Stimulated activated CD8-positive, alpha-beta memory T cell treated with anti-CD3 and anti-CD28 coated beads, Interleukin-12 subunit alpha, Interleukin-12 subunit beta, amount 100 ng/mL, for 4 hours (primary cell): ENCODE data around the gene ZNF668.

Source experiments
- DNase-seq: peaks from one replicate; pipeline ENCODE4 v3.0.0-alpha.2; 2020; ENCODE audit warnings: low read depth

ZNF668 gene

DNA sequence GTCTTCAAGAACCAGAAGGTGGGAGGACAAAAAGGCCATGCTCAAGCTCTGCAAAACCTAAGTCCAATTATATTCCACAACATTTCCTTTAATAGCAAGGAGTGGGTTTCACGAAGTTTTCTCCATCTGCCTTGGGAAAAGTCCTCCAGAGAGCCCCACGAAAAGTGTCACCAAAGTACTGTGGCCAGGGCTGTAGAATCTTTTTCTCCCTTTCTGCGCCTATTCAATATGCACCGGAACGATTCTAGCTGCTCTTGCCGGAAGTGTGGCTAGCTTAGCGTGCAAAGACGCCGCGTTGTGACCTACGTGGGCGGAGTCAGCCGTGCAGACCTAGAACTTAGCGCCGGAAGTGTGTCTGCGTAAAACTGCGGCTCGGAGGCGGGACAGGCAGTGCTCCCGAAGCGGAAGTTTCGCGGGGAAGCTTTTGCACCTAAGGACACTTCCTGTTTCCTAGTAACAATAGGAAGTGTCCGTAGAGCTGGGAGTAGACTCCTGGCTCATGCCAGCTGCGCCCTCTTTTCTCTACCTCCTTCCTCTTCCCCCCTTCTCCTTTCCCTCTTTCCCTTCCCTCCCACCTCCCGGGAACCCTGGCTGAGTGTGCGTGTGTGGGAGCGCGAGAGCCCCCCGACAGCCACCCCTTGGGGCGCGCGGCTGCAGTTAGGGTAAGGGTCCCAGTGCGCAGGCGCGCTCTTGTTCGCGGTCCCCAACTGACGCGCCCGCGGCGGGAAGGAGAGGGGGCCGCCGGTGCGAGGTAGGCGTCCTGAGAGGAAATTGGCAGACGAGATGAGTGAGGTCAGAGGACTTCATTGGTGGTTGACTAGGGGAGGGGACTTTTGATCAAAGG is at the start of gene ZNF668, which contains the start of gene ZNF646:
TSS of gene ZNF668 (minus strand) at position 271 of the 844 bp plus-strand sequence. CDS start 9,781 bp downstream, outside the sequence.
TSS of gene ZNF646 (plus strand) at position 453 of the 844 bp plus-strand sequence. CDS start 1,903 bp downstream, outside the sequence.
- peak; percentile 93 for DNase-seq

DNA sequence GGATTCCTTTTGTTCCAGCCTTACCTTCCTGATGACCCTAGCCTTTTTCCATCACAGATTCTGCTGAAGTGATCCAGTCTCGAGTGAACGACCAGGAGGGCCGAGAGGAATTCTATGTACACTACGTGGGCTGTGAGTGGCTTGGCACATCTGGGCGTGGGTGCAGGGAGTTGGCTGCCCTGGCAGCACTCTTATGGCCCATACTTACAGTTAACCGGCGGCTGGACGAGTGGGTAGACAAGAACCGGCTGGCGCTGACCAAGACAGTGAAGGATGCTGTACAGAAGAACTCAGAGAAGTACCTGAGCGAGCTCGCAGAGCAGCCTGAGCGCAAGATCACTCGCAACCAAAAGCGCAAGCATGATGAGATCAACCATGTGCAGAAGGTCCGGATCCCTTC is 46.1 kb upstream of the ZNF668 start:
- DNase-seq: no peak

DNA sequence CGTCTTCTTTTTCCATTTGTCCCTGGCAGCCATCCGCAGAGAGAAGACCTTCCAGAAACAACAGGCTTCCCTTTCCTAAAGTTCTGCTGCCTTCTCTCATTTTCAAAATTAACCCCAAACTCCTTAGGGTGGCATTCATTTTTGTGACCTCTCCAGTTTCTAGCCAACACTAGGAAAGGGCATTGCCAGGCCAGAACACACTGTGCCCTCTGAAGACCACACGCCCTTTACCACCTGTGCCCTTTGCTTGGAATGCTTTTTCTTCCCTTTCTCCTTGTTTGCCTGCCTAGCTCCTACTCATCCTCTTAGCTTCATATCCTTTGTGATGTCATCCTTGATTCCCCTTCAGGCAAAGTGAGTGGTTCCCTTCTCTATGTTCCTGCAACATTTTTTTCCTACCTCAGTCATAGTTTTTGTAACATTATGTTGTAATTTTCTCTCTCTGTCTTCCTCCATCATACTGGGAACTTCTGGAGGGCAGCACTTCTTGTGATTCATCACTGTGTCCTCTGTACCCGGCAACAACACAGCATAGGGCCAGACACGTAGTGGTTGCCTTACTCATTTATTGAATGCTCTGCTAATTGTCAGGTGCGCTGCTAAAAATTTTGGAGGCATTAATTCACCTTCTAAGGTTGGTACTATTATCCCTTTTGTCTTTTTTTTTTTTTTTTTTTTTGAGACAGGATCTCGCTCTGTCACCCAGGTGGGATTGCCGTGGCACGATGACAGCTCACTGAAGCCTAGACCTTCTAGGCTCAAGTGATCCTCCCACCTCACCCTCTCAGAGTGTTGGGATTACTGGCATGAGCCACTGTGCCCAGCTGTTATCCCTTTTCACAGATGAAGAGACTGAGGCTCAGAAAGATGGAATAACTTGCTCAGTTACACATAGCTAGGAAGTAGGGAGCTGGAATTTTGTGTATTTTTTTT is 44.4 kb upstream of the ZNF668 start:
- DNase-seq: no peak

DNA sequence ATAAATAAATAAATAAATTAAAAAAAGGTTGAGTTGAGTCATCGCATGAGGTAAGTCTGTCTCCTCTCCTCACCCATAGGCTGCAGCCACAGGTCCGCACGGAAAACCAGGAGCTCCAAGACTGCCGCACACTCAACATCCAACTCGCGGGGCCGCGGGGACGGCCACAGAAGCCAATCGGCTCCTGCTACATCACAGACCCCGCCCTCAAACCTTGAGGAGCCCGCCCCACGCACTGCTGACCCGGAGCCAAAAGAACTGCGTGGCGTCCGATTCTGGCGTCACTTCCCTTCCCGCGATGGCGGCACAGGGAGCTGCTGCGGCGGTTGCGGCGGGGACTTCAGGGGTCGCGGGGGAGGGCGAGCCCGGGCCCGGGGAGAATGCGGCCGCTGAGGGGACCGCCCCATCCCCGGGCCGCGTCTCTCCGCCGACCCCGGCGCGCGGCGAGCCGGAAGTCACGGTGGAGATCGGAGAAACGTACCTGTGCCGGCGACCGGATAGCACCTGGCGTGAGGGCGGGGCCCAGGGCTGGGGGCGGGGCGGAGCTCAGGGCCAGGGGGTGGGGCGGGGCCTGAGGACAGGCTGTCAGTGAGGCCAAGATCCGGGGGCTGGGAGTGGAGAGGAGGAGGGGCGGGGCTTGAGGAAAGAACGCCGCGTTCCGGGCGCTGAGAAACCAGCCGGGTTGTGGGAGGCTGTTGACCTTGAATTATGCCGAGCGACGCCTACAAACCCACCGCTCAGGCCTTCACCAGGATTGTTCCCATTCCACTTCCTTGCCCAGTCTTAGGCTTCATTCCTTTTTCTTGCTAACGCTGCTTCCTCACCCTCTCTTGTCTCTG is 43.6 kb upstream of the ZNF668 start, which contains the start of gene KAT8:
TSS of gene KAT8 (plus strand) at position 281 of the 839 bp plus-strand sequence. CDS start at position 299, 18 bp downstream.
- peak; percentile 94 for DNase-seq

DNA sequence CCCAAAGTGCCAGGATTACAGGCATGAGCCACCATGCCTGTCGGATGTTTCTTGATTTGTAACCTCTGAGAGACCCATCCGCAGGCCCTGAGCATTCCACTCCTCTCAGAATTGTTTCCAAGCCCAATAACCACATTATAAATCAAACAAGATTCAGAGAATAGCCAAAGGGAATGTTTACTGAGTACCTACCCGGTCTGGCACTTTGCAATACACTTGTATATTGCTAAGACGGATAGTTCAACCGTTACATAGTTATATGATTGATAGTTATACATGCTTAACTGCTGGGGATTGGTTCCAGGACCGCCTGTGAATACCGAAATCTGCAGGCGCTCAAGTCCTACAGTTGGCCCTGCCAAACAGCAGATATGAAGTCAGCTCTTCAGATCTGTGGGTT is 40.4 kb upstream of the ZNF668 start:
- DNase-seq: no peak

DNA sequence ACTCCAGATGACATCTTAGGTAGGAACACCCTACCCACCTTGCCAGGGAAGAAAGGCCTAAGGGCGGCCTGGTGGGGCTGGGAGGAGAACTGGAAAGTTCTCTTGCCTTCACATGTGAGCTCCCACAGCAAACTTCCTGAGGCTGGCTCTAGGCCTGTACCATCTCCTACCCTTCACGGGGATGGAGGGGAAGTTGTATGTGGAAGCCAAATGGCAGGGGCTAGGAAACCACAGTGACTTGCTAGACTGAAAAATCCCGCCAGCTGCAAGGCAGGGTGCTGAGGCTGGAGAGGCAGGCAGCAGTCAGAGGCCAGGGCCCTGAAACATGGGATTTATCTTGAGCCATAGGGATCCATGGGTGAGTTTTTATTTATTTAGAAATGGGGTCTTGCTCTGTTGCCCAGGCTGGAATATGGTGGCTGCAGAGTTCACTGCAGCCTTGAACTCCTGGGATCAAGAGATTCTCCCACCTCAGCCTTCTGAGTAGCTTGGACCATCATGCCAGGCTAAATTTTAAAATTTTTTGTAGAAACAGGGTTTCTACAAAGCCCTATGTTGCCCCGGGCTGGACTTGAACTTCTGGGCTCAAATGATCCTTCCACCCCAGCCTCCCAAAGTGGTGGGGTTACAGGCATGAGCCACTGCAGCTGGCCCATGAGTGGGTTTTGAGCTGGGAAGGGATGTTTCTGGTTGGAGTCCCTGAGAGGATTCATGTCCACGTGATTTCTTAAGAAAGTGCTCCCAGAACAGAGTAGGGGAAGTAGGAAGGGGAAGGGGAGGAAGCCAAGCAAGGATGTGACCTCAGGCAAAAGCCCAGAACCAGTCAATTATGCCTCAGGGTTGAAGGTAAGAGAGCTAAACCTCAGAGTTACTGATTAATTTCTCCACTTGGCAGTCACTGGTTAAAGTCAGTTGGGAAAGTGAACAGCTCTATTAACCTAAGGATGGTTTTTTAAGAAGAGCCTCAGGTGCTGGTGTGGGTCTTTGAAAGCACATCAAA is 39.4 kb upstream of the ZNF668 start:
- no peak for DNase-seq

DNA sequence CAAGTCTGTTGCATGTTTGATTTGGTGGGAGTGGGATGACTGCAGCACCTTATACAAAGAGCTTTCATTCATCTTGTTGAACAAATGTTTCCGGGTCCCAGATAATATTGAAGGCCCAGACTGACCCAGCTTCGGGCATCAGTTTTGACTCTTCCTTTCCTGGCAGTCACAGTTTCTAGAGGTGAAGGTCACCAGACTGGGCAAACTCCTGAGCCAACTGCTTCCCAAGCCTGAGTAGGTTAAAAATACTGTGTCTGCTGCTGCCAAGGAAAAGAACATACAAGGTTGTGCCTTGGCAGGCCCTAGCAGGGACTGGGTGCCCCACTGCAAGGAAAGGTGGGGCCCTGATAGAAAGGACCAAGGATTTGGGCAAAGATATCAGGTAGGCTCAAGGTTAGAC is 38.7 kb upstream of the ZNF668 start:
- DNase-seq: no peak

DNA sequence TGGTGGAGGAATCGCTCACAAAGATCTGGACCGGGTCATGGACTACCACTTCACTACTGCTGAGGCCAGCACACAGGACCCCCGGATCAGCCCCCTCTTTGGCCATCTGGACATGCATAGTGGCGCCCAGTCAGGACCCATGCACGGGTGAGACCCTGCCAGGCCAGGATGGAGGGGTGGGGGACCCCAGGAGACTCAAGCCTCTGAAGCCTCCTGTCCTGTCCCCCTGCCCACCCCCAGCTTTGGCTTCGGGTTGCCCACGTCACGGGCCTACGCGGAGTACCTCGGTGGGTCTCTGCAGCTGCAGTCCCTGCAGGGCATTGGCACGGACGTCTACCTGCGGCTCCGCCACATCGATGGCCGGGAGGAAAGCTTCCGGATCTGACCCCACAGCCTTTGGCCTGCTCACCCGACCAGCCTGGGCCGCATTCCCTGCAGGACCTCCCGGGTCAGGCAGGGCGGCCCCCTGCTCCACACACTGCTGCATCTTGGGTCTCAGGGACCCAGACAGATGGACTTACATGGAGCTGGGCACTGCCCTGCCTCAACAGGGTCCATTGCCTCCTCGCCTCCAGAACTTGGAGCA is 37.9 kb upstream of the ZNF668 start:
- DNase-seq: no peak

DNA sequence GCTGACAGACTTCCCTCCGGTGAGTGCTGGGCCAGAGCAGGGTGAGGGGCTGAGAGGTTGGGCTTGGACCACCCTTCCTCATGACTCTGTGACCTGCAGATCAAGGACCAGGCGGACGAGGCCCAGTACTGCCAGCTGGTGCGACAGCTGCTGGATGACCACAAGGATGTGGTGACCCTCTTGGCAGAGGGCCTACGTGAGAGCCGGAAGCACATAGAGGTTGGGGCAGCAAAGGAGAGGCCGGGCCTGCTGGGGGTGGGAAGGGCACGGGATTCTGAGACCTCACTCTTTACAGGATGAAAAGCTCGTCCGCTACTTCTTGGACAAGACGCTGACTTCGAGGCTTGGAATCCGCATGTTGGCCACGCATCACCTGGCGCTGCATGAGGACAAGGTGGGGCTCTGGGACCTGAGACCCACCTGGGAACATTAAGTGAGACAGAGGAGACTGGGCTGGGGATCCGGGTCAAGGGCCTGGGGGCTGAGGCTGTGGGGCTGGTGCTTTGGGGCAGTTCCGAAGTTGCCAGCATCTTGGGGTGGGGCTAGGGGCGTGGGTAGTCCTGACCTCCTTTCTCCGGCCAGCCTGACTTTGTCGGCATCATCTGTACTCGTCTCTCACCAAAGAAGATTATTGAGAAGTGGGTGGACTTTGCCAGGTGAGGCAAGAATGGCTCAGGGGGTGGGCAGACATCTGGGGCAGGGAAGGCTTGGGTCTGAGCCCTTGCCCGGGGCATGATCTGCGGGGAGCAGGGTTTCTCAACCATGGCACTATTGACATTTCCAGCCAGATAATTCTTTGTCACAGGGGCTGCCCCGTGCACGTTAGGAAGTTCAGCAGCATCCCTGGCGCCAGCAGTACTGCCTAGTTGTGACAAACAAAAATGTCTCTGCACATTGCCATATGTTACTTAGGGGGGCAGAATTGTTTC is 36.3 kb upstream of the ZNF668 start:
- DNase-seq: no peak

DNA sequence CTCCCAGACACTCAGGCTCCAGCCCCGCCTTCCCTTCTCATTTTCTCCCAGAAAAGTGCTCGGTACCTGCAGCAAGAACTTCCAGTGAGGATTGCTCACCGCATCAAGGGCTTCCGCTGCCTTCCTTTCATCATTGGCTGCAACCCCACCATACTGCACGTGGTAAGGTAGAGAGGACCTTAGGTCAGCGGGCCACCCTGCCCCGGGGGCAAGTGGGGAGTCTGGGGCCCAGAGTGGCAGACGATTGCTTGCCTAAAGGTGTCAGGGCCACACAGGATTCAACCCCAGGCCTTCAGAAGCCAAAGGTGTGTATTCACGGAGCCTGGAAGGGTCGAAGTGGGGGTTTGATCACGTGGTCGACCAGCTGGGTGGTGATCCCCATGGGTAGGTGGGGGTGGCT is 35.6 kb upstream of the ZNF668 start:
- no peak for DNase-seq

DNA sequence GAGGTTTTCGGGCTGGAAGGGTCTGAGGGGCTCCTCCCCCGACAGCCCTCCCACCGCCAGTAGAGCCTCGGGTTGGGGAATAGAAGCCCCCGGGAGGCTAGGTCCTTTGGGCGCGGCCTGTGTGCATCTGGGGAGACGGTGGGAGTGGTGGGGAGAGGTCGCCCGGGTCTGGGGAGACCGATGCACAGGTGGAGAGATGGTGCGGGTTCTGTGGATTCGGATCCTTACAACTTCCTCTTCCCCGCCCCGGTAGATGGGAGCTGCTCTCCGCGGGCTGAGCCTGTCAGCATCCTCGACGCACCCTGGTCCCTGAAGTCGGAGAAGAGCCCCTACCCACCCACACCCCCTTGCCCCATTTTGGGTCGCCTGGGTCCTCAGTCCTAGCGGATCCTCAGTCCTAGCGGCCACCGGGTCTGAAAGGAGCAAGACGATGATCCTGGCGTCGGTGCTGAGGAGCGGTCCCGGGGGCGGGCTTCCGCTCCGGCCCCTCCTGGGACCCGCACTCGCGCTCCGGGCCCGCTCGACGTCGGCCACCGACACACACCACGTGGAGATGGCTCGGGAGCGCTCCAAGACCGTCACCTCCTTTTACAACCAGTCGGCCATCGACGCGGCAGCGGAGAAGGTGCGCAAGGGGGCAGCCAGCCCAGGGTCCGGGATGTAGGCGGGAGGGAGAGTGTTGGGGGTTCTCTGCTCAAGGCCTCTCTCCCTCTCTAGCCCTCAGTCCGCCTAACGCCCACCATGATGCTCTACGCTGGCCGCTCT is 34.9 kb upstream of the ZNF668 start:
- no peak for DNase-seq

DNA sequence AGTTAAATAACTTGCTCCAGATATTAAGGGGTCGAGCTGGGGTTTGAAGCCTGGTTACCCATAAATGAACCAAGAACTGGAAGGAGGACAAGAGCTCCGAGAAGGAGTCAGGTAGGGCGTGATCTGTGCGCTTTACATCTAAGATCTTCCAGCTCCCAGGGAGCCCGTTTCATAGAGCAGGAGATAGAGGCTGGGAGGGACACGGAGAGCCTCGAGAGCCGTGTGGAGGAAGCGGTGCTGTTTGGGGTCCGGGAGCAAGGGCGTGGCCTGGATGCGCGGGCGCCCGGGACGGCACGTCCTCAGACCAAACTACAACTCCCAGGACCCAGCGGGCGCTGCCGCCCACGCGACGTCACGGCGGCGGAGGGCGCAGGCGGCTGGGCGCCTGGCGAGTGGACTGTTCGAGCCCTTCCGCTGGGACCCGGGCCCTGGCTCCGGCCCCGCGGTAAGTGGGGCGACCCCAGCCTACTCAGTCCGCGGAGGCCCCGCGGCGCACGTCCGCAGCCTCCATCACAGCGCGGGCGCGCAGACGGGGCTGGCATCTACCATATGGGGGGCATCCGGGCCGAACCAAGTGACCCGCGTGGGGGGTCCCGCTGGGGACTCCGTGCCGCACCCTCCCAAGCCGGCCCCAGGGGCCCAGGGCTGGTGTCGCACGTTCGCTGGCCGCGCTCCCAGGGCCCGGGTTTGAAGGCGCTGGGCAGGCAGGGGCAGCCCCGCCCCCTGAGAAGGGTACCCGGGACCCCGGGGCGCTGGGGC is 34.2 kb upstream of the ZNF668 start, which contains the start of gene BCKDK:
TSS of gene BCKDK (plus strand) at position 352 of the 759 bp plus-strand sequence. CDS start 838 bp downstream, outside the sequence.
- DNase-seq: peak; percentile 55

DNA sequence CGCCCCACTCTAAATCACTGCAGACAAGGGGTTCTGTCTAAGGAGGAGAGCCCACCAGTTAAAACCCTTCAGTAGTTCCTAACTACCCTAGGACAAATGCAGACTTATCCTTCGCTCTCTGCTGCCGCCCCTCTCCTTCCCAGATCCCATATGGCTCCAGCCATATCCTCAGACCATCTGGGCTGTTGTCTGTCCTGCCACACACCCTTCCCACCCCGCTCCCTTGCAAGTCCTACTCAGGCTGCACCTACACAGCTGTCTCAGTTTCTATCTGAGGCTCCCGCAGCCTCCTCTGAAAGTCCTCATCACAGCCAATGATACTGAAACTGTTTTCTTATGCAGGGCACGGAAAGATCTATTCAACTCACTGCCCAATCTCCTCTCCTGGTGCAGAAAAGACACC is 33.4 kb upstream of the ZNF668 start:
- DNase-seq: no peak

DNA sequence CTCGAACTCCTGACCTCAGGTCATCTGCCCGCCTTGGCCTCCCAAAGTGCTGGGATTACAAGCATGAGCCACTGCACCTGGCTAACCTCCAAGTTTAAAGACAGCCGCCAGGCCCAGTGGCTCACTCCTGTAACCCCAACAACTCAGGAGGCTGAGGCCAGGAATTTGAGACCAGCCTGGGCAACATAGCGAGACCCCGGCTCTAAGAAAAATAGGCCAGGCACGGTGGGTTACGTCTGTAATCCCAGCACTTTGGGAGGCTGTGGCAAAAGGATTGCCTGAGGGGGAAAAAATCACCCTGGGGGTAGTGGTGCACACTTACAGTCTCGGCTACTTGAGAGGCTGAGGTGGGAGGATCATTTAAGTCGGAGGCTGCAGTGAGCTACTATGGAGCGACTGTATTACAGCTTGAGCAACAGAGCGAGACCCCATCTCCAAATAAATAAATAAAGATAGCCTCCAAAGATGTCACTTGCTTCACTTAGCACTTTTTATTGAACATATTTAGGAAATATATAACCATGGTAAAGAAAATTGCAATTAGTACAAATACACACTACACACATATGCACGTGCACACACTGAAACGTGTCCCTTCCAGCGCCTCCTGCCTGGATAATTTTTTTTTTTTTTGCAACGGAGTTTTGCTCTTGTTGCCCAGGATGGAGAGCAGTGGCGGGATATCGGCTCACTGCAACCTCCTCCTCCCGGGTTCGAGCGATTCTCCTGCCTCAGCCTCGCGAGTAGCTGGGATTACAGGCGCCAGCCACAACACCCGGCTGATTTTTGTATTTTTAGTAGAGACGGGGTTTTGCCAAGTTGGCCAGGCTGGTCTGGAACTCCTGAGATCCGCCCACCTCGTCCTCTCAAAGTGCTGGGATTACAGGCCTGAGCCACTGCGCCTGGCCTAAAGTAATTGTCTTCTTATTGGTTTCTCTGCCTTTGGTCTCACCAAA is 32.7 kb upstream of the ZNF668 start:
- no peak for DNase-seq

DNA sequence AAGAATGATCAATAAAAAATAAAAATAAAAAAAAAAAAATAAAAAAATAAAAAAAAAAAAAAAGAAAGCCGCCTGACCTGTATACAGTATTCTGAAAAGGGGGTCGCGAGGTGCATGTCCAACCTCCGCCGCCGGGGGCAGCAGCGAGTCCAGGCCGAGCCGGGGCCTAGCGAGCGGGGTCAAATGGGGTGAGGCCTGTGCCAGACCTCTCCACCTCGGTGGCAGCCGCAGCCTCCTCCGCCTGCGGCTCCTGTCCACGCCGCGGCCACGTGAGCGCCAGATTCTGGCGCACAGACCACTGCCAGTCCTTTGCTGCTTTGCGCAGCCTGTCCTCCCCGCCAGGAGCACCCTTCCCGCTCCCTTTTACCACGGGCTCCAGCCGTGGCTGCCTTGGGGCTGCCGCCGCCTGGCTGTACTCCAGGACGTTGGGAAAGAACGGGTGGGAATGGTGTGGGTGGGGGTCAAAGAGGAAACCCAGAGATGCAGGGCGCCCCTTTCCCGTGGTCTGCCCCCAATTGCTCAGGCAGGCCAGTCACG is 31.7 kb upstream of the ZNF668 start:
- peak; percentile 63 for DNase-seq
